ENCODE results near the gene NUTM2G.
"Not testable (repeated sequence)": the region's sequence is repeated elsewhere in the genome, so short reads cannot be mapped to it uniquely, and the experiment has no call there.

NUTM2G gene

GRCh38 chr9:96925587-96925986 is 3.1 kb upstream of the NUTM2G start:
- DNase-seq (ENCODE audit: low read depth); H3K4me3 ChIP-seq (ENCODE audit: control insufficient read depth, low read depth, low read length): not testable (repeated sequence)

DNA sequence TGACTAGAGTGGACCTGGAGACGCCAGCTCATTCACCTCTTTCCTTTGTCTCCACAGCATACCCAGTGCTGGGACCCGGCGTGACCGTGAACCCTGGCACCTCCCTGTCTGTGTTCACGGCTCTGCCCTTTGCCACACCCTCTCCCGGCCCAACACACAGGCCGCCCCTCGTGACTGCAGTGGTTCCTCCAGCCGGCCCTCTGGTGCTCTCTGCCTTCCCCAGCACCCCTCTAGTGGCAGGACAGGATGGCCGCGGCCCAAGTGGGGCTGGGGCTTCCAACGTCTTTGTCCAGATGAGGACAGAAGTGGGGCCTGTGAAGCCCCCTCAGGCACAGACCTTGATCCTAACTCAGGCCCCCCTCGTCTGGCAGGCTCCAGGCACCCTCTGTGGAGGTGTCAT is 3.0 kb downstream of the NUTM2G start:
- DNase-seq (ENCODE audit: low read depth); H3K4me3 ChIP-seq (ENCODE audit: control insufficient read depth, low read depth, low read length): not testable (repeated sequence)

- DNase-seq (ENCODE audit: low read depth); H3K4me3 ChIP-seq (ENCODE audit: control insufficient read depth, low read depth, low read length): not testable (repeated sequence)
Observed at GRCh38 chr9:96934097-96934496, 5.5 kb downstream of the NUTM2G start.

- not testable (repeated sequence) for DNase-seq (ENCODE audit: low read depth); H3K4me3 ChIP-seq (ENCODE audit: control insufficient read depth, low read depth, low read length)
Observed at GRCh38 chr9:96934706-96935105, 6.1 kb downstream of the NUTM2G start.

DNA sequence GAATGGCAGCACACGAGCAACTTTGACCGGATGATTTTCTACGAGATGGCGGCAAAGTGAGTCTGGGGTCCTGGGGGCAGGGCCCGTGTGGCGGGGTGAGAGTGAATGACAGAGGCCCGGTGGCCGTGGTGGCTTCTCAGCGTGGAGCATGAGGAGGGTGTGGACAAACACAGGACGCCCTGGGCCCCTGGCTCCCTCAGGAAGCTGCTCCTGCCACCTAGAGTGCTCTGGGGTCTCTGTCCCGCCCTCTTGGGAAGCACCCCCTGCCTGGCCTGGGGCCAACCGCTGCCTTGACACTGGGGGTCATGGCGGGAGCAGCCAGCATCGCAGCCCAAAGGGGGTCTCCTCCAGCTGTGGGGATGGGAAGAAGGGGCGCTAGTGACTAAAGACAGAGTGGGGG is 6.8 kb downstream of the NUTM2G start:
- not testable (repeated sequence) for DNase-seq (ENCODE audit: low read depth)

GRCh38 chr9:96937442-96937841 is 8.8 kb downstream of the NUTM2G start:
- H3K4me3 ChIP-seq (ENCODE audit: control insufficient read depth, low read depth, low read length); DNase-seq (ENCODE audit: low read depth): not testable (repeated sequence)

More for the DNA sequence above, 6.8 kb downstream of the NUTM2G start:
- not testable (repeated sequence) for H3K4me3 ChIP-seq (ENCODE audit: control insufficient read depth, low read depth, low read length)

GRCh38 chr9:96938957-96939665 is 10.5 kb downstream of the NUTM2G start:
- not testable (repeated sequence) for H3K4me3 ChIP-seq (ENCODE audit: control insufficient read depth, low read depth, low read length); DNase-seq (ENCODE audit: low read depth)

- not testable (repeated sequence) for H3K4me3 ChIP-seq (ENCODE audit: control insufficient read depth, low read depth, low read length); DNase-seq (ENCODE audit: low read depth)
Observed at GRCh38 chr9:96940982-96941381, 12.3 kb downstream of the NUTM2G start.

GRCh38 chr9:96941628-96942027 is 13.0 kb downstream of the NUTM2G start:
- DNase-seq (ENCODE audit: low read depth) = not testable (repeated sequence)

DNA sequence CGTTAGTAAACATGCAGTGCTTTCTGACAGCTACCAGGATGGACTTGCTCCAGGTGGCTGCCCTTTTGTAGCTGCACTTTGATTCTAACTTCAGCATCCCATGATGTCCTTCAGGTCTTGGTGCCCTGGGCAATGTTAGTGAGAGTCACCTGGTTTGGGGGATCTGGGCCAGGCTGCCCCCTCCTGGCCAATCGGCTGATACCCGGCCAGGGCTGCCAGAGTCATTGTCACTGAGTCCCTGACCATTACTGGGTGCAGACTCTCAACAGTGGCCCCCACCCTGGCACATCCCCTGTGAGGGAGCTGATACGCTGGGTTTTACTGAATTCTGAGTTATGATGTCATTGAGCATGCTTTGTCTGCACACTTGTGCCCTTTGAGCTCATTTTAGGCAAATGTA is 13.5 kb downstream of the NUTM2G start:
- H3K4me3 ChIP-seq (ENCODE audit: control insufficient read depth, low read depth, low read length); DNase-seq (ENCODE audit: low read depth): not testable (repeated sequence)

More at GRCh38 chr9:96941628-96942027, 13.0 kb downstream of the NUTM2G start:
- H3K4me3 ChIP-seq (ENCODE audit: control insufficient read depth, low read depth, low read length) = not testable (repeated sequence)

DNA sequence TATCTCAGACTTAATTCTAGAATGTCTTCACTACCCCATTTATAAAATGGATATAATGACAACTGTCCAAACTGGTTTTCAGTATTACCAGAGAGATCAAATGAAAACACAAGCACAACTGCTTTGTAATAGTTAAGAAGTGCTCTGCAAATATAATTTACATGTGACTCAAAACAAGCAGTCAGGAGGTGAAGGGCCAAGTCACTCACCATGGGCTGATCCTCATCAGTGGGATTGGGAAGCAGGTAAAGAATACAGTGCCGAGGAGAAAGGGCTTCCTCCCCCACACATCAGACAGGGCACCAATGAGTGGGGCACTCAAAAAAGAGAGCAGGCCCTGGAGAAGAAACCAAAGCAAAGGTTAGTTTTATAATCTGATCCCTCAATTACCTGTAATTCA is 20.7 kb downstream of the NUTM2G start:
- not testable (repeated sequence) for H3K4me3 ChIP-seq (ENCODE audit: control insufficient read depth, low read depth, low read length); DNase-seq (ENCODE audit: low read depth)

DNA sequence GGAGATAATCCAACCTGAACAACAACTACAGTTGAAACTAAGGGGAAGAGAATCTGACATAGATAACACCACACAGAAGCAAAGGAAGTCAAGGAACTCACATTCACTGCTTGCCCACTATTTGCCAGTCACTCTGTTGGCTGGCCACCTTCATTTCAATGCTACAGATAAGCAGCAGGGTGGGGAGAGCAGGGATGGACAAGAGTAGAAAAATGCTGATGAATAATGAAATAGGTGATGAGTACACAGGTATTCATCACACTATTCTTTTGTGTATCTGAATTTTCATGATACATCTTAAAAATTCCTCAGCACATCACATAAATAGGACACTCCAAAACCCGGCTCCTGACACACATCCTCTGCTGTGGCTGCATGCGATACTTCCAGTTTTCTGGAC is 21.9 kb downstream of the NUTM2G start:
- H3K4me3 ChIP-seq (ENCODE audit: control insufficient read depth, low read depth, low read length); DNase-seq (ENCODE audit: low read depth): not testable (repeated sequence)

- not testable (repeated sequence) for DNase-seq (ENCODE audit: low read depth); H3K4me3 ChIP-seq (ENCODE audit: control insufficient read depth, low read depth, low read length)
Observed at GRCh38 chr9:96967591-96967990, 38.9 kb downstream of the NUTM2G start.

DNA sequence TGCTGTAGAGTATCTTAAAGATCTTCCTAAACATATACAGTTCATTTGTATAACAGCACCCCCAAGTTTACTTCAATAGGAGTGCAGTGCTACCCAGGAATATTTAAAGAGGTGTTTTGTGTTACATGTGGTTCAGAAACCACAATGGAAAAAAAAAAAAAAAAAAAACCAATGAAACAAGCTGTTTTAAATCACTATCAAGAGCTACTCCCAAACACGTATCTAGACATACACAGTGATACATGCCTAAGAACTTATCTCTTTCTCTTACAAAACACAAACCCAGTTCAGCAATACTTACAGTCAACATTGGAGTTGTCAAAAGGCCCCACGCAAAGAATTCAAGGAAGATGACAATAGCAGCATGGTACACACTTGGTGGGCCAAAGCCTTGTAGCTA is 43.9 kb downstream of the NUTM2G start:
- not testable (repeated sequence) for H3K4me3 ChIP-seq (ENCODE audit: control insufficient read depth, low read depth, low read length); DNase-seq (ENCODE audit: low read depth)

GRCh38 chr9:96974037-96974436 is 45.4 kb downstream of the NUTM2G start:
- not testable (repeated sequence) for DNase-seq (ENCODE audit: low read depth); H3K4me3 ChIP-seq (ENCODE audit: control insufficient read depth, low read depth, low read length)

DNA sequence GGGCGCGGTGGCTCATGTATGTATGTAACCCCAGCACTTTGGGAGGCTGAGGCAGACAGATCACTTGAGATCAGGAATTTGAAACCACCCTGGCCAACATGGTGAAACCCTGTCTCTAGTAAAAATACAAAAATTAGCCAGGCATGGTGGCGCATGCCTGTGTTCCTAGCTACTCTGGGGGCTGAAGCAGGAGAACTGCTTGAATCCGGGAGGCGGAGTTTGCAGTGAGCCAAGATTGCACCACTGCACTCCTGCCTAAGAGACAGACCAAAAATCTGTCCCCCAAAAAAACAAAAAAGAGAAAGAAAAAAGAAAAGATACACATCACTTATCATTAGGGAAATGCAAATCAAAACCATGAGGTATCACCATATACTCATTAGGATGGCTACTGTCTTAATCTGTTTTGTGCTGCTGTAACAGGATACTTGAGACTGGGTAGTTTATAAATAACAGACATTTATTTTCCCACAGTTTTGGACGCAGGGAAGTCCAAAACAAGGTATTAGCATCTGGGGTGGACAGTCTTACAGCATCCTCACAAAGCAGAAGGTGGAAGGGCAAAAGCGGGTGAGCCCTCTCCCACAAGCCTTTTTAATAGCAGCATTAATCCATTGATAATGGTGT is 55.0 kb downstream of the NUTM2G start:
- not testable (repeated sequence) for DNase-seq (ENCODE audit: low read depth); H3K4me3 ChIP-seq (ENCODE audit: control insufficient read depth, low read depth, low read length)

DNA sequence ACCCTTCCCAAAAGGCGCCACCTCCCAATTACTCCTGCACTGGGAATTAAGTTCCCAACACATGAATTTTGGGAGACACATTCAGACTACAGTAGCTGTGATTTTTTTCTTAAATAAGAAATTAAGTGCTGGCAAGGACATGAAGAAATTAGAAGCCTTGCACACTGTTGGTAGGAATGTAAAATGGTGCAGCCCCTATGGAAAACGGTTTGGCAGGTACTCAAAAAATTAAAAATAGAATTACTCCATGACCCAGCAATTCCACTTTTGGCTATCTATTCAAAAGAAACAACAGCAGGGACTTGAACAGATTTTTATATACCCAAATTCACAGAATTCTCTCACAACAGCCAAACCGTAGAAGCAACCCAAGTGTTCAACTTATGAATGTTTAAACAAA is 55.5 kb downstream of the NUTM2G start:
- DNase-seq (ENCODE audit: low read depth); H3K4me3 ChIP-seq (ENCODE audit: control insufficient read depth, low read depth, low read length): not testable (repeated sequence)

DNA sequence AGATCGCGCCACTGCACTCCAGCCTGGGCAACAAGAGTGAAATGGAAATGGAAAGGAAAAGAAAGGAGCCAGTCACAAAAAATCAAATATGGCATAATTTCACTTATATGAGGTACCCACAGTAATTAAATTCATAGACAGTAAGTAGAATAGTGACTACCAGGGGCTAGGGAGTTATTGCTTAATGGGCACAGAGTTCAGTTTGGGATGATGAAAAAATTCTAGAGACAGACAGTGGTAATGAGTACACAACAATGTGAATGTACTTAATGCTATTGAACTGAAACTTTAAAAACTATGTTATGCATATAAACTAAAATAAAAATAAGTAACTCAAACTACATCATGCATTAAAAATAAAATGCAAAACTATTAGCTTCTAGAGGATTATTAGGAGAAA is 56.2 kb downstream of the NUTM2G start:
- DNase-seq (ENCODE audit: low read depth); H3K4me3 ChIP-seq (ENCODE audit: control insufficient read depth, low read depth, low read length): not testable (repeated sequence)
